HepG2 (cell line): ENCODE results near the gene TUBGCP4. TPM values are rescaled to one million over a fixed set of nuclear protein-coding genes. Genes with fewer than 3 reads are reported as not detected.

Experiments
- ATAC-seq: fragments of 200-7000 bp; cut with Tn5 transposase; 3 replicates; pipeline ENCODE4 v1.9.1; 2020; ENCODE audit warnings: mild to moderate bottlenecking, moderate library complexity
- BruUV-seq: library from RNA; stranded (reverse); fragments of 400-500 nt; replicated peaks from 2 replicates; lab custom pipeline; 2021; lab: Mats Ljungman, UMichigan
- CTCF ChIA-PET: fragments of 300-600 bp; formaldehyde crosslinking; extraction: SDS; loops from one replicate; lab custom pipeline; 2021; ENCODE audit warnings: low total read pairs, inconsistent platforms, low intra/inter-chr PET ratio; lab: Yijun Ruan, JAX
- POLR2A ChIA-PET: fragments of 350-600 bp; sonication (Branson Sonifier 250); formaldehyde crosslinking; loops from one replicate; lab custom pipeline; 2020; ENCODE audit warnings: antibody characterized with exemption, inconsistent platforms; lab: Yijun Ruan, JAX
- DNase-seq: peaks from one replicate; pipeline ENCODE4 v3.0.0-alpha.2; 2015; ENCODE audit warnings: low spot score
- FAIRE-seq: peaks from 3 replicates; lab custom pipeline; 2011; peaks lifted over from hg19 to GRCh38; lab: Jason Lieb, UNC
- H2AFZ ChIP-seq: one replicate; pipeline ENCODE4 v1.6.1; 2011; ENCODE audit warnings: low read length, inconsistent platforms
- H3K27ac ChIP-seq: fragments of 300-600 bp; 3 replicates; pipeline ENCODE4 v1.8.0; 2011; ENCODE audit warnings: mixed run types, mild to moderate bottlenecking, mixed read lengths, low read length, inconsistent platforms; ENCODE audit not compliant: insufficient read depth; ENCODE audit errors: extremely low read length
- H3K27me3 ChIP-seq, 2 experiments: fragments of 200-600 bp in 1 of 2; 2 replicates in 1 of 2; 3 replicates in 1 of 2; pipeline versions ENCODE4 v1.6.0 to v1.8.0; 2011; ENCODE audit warnings: low read length in 2 of 2, mild to moderate bottlenecking in 2 of 2, moderate library complexity in 2 of 2, inconsistent platforms in 1 of 2; ENCODE audit not compliant: insufficient read depth in 2 of 2, control insufficient read depth in 1 of 2
- H3K36me3 ChIP-seq, 2 experiments: fragments of 200-600 bp in 1 of 2; replicated peaks in 1 of 2; 2 replicates in 1 of 2; 3 replicates in 1 of 2; pipeline versions ENCODE4 v1.5.1 to v1.8.0; 2011; ENCODE audit warnings: low read length in 2 of 2, inconsistent platforms in 1 of 2; ENCODE audit not compliant: insufficient read depth in 2 of 2, control insufficient read depth in 1 of 2
- H3K4me1 ChIP-seq: 2 replicates; pipeline ENCODE4 v1.5.1; 2012; ENCODE audit warnings: low read length, inconsistent platforms; ENCODE audit not compliant: insufficient read depth
- H3K4me2 ChIP-seq: 2 replicates; pipeline ENCODE4 v1.6.0; 2011; ENCODE audit warnings: low read depth, low read length, inconsistent platforms
- H3K4me3 ChIP-seq, 3 experiments: fragments of 200-600 bp in 1 of 3; sonication (generic), shearing (Covaris generic) in 1 of 3; replicated peaks in 1 of 3; 2 replicates each; pipeline ENCODE4 v1.5.1; 2011 to 2016; ENCODE audit warnings: low read length in 3 of 3, inconsistent platforms in 2 of 3, low read depth in 2 of 3, mild to moderate bottlenecking in 2 of 3, control low read depth in 1 of 3, mixed read lengths in 1 of 3; ENCODE audit not compliant: insufficient read depth in 1 of 3
- H3K79me2 ChIP-seq: one replicate; pipeline ENCODE4 v1.6.1; 2011; ENCODE audit warnings: low read length, inconsistent platforms; ENCODE audit not compliant: insufficient read depth
- H3K9ac ChIP-seq: 2 replicates; pipeline ENCODE4 v1.6.0; 2011; ENCODE audit warnings: mild to moderate bottlenecking, low read depth, low read length, inconsistent platforms; ENCODE audit not compliant: insufficient read depth
- H3K9me3 ChIP-seq: 2 replicates; pipeline ENCODE4 v1.5.1; 2012; ENCODE audit warnings: mild to moderate bottlenecking, low read length
- H4K20me1 ChIP-seq: 2 replicates; pipeline ENCODE4 v1.6.0; 2011; ENCODE audit warnings: inconsistent platforms, mild to moderate bottlenecking, low read length, moderate library complexity; ENCODE audit not compliant: insufficient read depth
- ASH2L ChIP-seq: fragments of 300-600, 200-600 bp; sonication (generic); IDR thresholded peaks from 2 replicates; pipeline ENCODE4 v1.7.0; 2017; ENCODE audit warnings: low read depth, mild to moderate bottlenecking, moderate library complexity, mixed read lengths, low read length; ENCODE audit not compliant: insufficient read length
- ESRRA ChIP-seq: sonication (generic); formaldehyde crosslinking; IDR thresholded peaks from 2 replicates; pipeline ENCODE4 v1.5.1; 2020; ENCODE audit warnings: mild to moderate bottlenecking, low read depth, missing genetic modification reagents
- GABPA ChIP-seq, 2 experiments: IDR thresholded peaks; 2 replicates each; pipeline ENCODE4 v1.6.1; 2011 to 2016; ENCODE audit warnings: low read depth in 2 of 2, low read length in 1 of 2, missing biosample characterization in 1 of 2, missing genetic modification characterization in 1 of 2
- MEIS1 ChIP-seq: sonication (generic); formaldehyde crosslinking; IDR thresholded peaks from 2 replicates; pipeline ENCODE4 v1.9.0; 2021; ENCODE audit warnings: mild to moderate bottlenecking, missing genetic modification reagents, moderate library complexity, borderline replicate concordance
- NPAS2 ChIP-seq: sonication (generic); formaldehyde crosslinking; IDR thresholded peaks from 2 replicates; pipeline ENCODE4 v1.8.0; 2022; ENCODE audit warnings: mild to moderate bottlenecking, missing genetic modification reagents, borderline replicate concordance
- PCBP1 ChIP-seq: fragments of 200-400 bp; formaldehyde crosslinking; IDR thresholded peaks from 2 replicates; pipeline ENCODE4 v1.6.1; 2017; ENCODE audit warnings: mild to moderate bottlenecking, low read depth, low read length, borderline replicate concordance
- RARA ChIP-seq: IDR thresholded peaks from 2 replicates; pipeline ENCODE4 v1.6.1; 2016; ENCODE audit warnings: missing genetic modification reagents, missing compliant biosample characterization
- THAP8 ChIP-seq: sonication (generic); formaldehyde crosslinking; IDR thresholded peaks from 2 replicates; pipeline ENCODE4 v1.5.1; 2020; ENCODE audit warnings: missing genetic modification reagents, mild to moderate bottlenecking, borderline replicate concordance
- ZBTB4 ChIP-seq: sonication (generic); formaldehyde crosslinking; IDR thresholded peaks from 2 replicates; pipeline ENCODE4 v1.4.0; 2020; ENCODE audit warnings: missing genetic modification reagents, mild to moderate bottlenecking, borderline replicate concordance
- ZNF230 ChIP-seq: sonication (generic); formaldehyde crosslinking; IDR thresholded peaks from 2 replicates; pipeline ENCODE4 v1.4.0; 2020; ENCODE audit warnings: mild to moderate bottlenecking, missing genetic modification reagents
- ZNF503 ChIP-seq: sonication (generic); formaldehyde crosslinking; IDR thresholded peaks from 2 replicates; pipeline ENCODE4 v1.4.0; 2020; ENCODE audit warnings: missing genetic modification reagents
- ZNF546 ChIP-seq: sonication (generic); formaldehyde crosslinking; conservative IDR thresholded peaks from 2 replicates; pipeline ENCODE4 v1.8.1; 2023; ENCODE audit warnings: mild to moderate bottlenecking, missing genetic modification reagents
- WGBS: methylation state at CpG from one replicate; pipeline ENCODE4 v1.1.6; 2017; ENCODE audit warnings: low lambda C conversion rate; 5-methylcytosine and 5-hydroxymethylcytosine counted together
- in situ Hi-C: cut with HindIII; loops from 2 replicates; pipeline ENCODE4 v1.10.0; 2017; ENCODE audit warnings: low pct_unique_long_range_greater_than_20kb; ENCODE audit not compliant: extremely low pct_ligation_motif_present
- intact Hi-C: fragments of 100-400 bp; cut with micrococcal nuclease; formaldehyde crosslinking; loops from one replicate; pipeline ENCODE4 v1.10.0; 2022; ENCODE audit not compliant: unreplicated experiment
- polyA plus RNA-seq, 8 experiments: library from polyadenylated mRNA; depleted of rRNA in 3 of 8; stranded (reverse) in 7 of 8; unstranded in 1 of 8; fragments of >200 nt; fragmentation: Illumina TruSeq in 4 of 8; extraction: Trizol in 4 of 8; gene quantifications; 2 replicates each; pipeline versions ENCODE4 v1.2.1 to v1.2.3, GENCODE V29; 2011 to 2016; ENCODE audit warnings: low read depth in 4 of 8, missing spikeins in 1 of 8, mixed read lengths in 1 of 8; ENCODE audit not compliant: insufficient read depth in 1 of 8
- total RNA-seq, 5 experiments: library from RNA; depleted of rRNA; stranded (reverse); fragments of >200 nt; fragmentation: Illumina TruSeq; extraction: Trizol; gene quantifications; 2 replicates each; pipeline ENCODE4 v1.2.3, GENCODE V29; 2016; ENCODE audit warnings: low read depth in 1 of 5

The TUBGCP4 gene
- total and polyA plus RNA-seq, 2 of the 13 experiments (the other 11 are each of a cell fraction or from before 2014, with no cell fraction given) = 15.0 to 20.5 TPM

GRCh38 chr15:43403616-43404015 is 32.7 kb downstream of the TUBGCP4 start:
- no peaks in the 10 kb centered on the region for H3K27me3 ChIP-seq
- no peak overlapping the region for H3K27ac ChIP-seq
- peaks cover 31 to 77% of the 10 kb centered on the region in 2 experiments for H3K36me3 ChIP-seq
- no peak overlapping the region for H3K4me2 ChIP-seq
- FAIRE-seq = no peak
- intact Hi-C loops = no loop called here
- POLR2A ChIA-PET = no interaction called here
- CTCF ChIA-PET = no interaction called here
- H2AFZ ChIP-seq = no peak overlapping the region
- in situ Hi-C loops = no loop called here
- H3K9me3 ChIP-seq = no peaks in the 10 kb centered on the region
- no peaks in the 10 kb centered on the region for H4K20me1 ChIP-seq
- no peak overlapping the region for H3K4me3 ChIP-seq
- TF ChIP-seq ESRRA (CRISPR knock-in tag) (no peak), PCBP1 (no peak), ASH2L (no peak), ZNF546 (CRISPR knock-in tag) (no peak)
- TF ChIP-seq, all 625 proteins: peak for 0
- H3K9ac ChIP-seq = no peak overlapping the region
- H3K79me2 ChIP-seq = no peaks in the 10 kb centered on the region
- WGBS = over 99% methylated on average over 8 of the region's 8 CpGs
- no TSS peak for BruUV-seq
- no peak for DNase-seq
- peaks cover 5% of the 10 kb centered on the region; the same call in 1 of the 2 replicates for H3K4me1 ChIP-seq
- no peak for ATAC-seq

GRCh38 chr15:43404130-43404529 is 33.2 kb downstream of the TUBGCP4 start:
- BruUV-seq = no TSS peak
- FAIRE-seq (no peak), ATAC-seq (no peak), DNase-seq (no peak)
- H3K4me1 ChIP-seq = peaks cover 5% of the 10 kb centered on the region; the same call in 1 of the 2 replicates
- no peak overlapping the region for H3K27ac ChIP-seq
- H3K27me3 ChIP-seq = no peaks in the 10 kb centered on the region
- intact Hi-C loops = no loop called here
- H3K36me3 ChIP-seq = peaks cover 32 to 77% of the 10 kb centered on the region in 2 experiments
- POLR2A ChIA-PET = no interaction called here
- H3K9me3 ChIP-seq = no peaks in the 10 kb centered on the region
- 94% methylated on average over 5 of the region's 5 CpGs for WGBS
- in situ Hi-C loops = no loop called here
- H4K20me1 ChIP-seq = no peaks in the 10 kb centered on the region
- H3K9ac ChIP-seq = no peak overlapping the region
- H3K4me3 ChIP-seq = no peak overlapping the region
- H3K4me2 ChIP-seq = no peak overlapping the region
- H2AFZ ChIP-seq = no peak overlapping the region
- no peaks in the 10 kb centered on the region for H3K79me2 ChIP-seq
- CTCF ChIA-PET = no interaction called here
- no peak for TF ChIP-seq THAP8 (CRISPR knock-in tag)
- no peak for TF ChIP-seq ZBTB4 (CRISPR knock-in tag)
- TF ChIP-seq RARA (CRISPR knock-in tag) = no peak
- TF ChIP-seq GABPA (IDR thresholded peaks at IDR 0.05; ENCODE audit: low read depth, low read length) = no peak
- TF ChIP-seq GABPA (CRISPR knock-in tag; IDR thresholded peaks at IDR 0.05; ENCODE audit: low read depth) = no peak
- no peak for TF ChIP-seq ZNF503 (CRISPR knock-in tag)
- no peak for TF ChIP-seq NPAS2 (CRISPR knock-in tag)
- no peak for TF ChIP-seq MEIS1 (CRISPR knock-in tag)
- TF ChIP-seq ZNF230 (CRISPR knock-in tag) = no peak
